ENCODE data around the gene WDR31.
"Not testable (repeated sequence)": the region's sequence is repeated elsewhere in the genome, so short reads cannot be mapped to it uniquely, and the experiment has no call there.

Gene WDR31

DNA sequence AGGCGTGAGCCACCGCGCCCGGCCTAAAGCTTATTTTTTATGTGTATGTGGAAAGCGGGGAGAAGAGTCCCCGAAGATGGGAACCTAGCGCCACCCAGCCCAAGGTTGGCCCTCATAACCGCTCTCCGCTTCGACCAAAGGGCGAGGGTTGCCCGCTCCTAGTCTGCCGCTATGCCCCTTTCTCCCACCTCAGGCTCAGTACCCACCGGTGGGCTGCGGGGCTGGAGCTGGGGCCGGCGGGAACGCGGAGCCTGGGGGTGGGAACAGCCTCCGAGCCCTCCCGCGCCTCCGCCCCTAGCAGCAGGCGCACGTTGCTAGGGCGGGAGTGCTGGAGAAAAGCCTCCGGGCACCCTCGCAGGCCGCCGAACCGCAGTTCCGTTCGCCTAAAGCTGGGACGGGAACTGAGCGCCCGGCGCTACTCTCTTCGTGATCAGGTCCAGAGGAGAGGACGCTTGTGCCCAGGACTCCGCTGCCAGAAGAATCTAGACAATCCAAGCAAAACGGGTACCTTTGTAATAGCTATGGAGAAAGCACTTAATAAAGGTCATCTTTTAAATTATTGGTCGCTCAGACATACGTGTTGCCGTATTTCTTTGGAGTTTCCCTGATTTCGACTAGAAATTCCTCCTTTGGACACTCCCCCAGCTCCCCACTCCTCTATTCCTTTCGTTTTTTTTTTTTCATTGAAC, at the start of gene WDR31:
TSS of gene WDR31 (minus strand) at position 265 of the 689 bp plus-strand sequence. CDS start 8,253 bp downstream, outside the sequence.
- peak; percentile 53 for DNase-seq (ENCODE audit: extremely low read depth, low read depth)
- TF ChIP-seq, protein P1, sequence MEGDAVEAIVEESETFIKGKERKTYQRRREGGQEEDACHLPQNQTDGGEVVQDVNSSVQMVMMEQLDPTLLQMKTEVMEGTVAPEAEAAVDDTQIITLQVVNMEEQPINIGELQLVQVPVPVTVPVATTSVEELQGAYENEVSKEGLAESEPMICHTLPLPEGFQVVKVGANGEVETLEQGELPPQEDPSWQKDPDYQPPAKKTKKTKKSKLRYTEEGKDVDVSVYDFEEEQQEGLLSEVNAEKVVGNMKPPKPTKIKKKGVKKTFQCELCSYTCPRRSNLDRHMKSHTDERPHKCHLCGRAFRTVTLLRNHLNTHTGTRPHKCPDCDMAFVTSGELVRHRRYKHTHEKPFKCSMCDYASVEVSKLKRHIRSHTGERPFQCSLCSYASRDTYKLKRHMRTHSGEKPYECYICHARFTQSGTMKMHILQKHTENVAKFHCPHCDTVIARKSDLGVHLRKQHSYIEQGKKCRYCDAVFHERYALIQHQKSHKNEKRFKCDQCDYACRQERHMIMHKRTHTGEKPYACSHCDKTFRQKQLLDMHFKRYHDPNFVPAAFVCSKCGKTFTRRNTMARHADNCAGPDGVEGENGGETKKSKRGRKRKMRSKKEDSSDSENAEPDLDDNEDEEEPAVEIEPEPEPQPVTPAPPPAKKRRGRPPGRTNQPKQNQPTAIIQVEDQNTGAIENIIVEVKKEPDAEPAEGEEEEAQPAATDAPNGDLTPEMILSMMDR (IDR thresholded peaks at IDR 0.05; ENCODE audit: low read depth, low read length, missing control alignments): no peak
- H3K4me3 ChIP-seq (replicated peaks; ENCODE audit: low read depth, low read length): peak within 1 kb of the TSS; percentile 72

DNA sequence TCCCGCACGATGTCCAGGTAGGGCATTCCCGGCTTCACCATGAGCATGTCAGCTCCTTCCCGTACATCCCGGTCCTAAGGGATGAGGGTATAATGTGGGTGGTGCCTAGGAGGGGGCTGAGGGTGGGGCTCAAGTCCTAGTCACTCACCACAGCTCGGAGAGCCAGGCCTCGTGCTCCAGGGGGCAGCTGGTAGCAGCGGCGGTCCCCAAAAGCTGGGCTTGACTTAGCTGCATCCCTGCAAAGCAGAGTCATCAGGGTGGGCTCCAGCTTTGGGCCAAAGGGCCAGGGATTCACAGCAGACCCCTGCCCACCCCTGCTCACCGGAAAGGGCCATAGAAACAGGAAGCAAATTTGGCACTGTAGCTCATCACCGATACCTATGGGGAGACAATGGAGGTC, 49.4 kb upstream of the WDR31 start:
- TF ChIP-seq, protein P1 (IDR thresholded peaks at IDR 0.05; ENCODE audit: low read depth, low read length, missing control alignments): no peak
- no peak overlapping the region for H3K4me3 ChIP-seq (replicated peaks; ENCODE audit: low read depth, low read length)
- no peak for DNase-seq (ENCODE audit: extremely low read depth, low read depth)

DNA sequence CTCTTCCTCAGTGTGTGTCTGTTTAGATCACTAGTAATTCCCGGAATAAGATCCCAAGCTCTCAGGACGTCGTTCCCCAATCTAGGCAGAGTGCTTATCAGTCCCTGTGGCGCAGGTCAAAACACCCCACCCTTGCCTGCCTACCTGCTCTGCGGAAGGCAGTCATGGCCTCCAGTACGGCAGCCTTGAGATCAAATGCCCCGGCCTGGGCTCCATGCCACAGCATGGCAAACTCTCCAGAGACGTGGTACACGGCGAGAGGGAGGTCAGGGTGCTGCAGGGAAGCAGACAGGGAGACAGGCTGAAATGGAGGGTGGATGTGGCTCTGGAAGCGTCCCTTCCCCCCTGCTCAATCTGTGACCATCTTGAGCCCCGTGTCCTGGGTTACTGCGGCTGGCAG, 48.8 kb upstream of the WDR31 start:
- DNase-seq (ENCODE audit: extremely low read depth, low read depth): no peak
- no peak overlapping the region for H3K4me3 ChIP-seq (replicated peaks; ENCODE audit: low read depth, low read length)
- TF ChIP-seq, protein P1 (IDR thresholded peaks at IDR 0.05; ENCODE audit: low read depth, low read length, missing control alignments): no peak

DNA sequence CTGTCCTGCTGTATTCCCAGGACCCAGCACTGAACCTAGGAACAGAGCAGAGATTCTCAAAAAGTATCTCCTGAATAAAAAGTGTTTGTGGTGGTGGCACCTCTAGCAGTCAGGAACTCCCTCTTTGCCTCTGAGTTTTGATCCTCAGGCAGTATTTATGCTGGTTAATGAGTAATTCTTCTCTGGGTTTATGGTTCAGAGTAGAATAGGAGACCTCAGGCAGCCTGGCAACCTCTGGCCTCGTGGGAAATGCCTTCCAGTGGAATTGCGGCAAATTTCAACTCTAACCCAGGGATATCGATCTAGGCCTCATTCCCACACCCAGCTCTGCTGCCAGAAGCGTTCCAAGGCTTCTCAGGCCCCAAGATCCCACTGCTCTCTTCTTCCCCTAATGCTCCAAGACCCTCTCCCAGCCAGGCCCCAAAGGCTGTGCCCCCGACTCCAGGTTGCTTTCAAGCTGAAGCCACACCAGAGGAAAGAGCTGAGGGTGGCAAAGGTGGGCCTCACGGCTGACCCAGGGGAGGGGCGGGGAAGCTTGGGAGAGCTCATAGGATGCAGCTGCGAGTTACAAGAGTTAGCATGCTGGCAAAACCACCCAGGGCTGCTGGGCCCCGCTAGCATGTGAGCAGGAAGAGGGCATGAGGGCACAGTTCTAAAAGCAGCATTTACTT, 47.6 kb upstream of the WDR31 start:
- H3K4me3 ChIP-seq (replicated peaks; ENCODE audit: low read depth, low read length): no peak overlapping the region
- TF ChIP-seq, protein P1 (IDR thresholded peaks at IDR 0.05; ENCODE audit: low read depth, low read length, missing control alignments): no peak
- no peak for DNase-seq (ENCODE audit: extremely low read depth, low read depth)

DNA sequence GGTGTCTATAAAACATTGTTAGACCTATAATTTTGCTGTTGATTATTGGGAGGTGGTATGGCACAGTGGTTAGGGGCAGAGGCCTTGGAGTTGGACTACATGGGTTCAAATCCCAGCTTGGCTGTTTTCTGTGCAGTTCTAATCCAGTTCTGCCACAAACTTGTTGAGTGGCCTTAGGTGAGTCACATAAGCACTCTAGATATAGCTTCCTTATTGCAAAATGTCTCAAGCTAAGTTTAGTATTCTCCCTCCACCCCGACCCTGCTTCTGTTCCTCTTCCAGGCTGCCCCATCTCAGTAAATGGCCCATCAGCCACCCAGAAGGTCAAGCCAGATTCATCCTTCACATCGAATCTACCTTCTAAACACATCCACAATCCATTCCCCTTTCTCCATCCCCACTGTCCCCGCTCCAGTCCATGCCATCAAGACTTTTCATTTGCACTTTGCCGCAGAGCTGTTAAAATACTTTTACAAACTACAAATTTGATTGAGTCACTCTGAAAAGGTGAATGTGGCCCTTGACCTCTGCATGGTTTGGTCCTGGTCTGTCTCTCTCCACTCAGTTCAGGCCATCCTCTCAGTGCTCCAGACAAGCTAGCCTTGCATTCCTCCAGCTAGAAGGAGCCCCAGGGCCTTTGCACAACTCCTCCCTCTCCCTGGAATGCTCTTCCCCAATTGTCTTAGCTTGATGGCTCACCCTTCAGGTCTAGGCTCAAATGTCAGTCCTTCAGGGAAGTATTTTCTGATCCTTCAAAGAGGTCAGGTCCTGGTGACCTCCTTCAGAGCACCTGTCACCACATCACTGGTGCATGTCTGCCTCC, 46.7 kb upstream of the WDR31 start:
- DNase-seq (ENCODE audit: extremely low read depth, low read depth): no peak
- TF ChIP-seq, protein P1 (IDR thresholded peaks at IDR 0.05; ENCODE audit: low read depth, low read length, missing control alignments): no peak
- H3K4me3 ChIP-seq (replicated peaks; ENCODE audit: low read depth, low read length): no peak overlapping the region

DNA sequence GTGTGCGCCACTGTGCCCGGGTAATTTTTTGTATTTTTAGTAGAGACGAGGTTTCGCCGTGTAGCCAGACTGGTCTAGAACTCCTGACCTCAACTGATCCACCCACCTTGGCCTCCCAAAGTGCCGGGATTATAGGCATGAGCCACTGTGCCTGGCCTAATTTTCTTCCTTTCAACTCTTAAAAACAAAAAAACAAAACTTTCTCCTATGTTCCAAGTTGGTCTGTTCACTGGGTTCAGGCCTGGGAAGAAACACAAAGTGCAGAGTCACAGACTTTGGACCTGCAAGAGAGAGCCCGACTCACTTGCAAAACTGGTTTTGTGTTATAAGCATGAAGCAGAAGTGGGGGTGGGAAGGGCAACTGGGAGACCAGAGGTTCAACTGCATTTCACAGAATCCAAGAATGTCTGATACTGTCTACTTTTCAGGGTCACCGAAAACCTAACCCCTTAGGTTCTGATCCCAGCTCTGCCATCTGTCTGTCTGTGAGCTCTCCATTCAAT, 41.9 kb upstream of the WDR31 start:
- TF ChIP-seq, protein P1 (IDR thresholded peaks at IDR 0.05; ENCODE audit: low read depth, low read length, missing control alignments): no peak
- H3K4me3 ChIP-seq (replicated peaks; ENCODE audit: low read depth, low read length): no peak overlapping the region
- no peak for DNase-seq (ENCODE audit: extremely low read depth, low read depth)

DNA sequence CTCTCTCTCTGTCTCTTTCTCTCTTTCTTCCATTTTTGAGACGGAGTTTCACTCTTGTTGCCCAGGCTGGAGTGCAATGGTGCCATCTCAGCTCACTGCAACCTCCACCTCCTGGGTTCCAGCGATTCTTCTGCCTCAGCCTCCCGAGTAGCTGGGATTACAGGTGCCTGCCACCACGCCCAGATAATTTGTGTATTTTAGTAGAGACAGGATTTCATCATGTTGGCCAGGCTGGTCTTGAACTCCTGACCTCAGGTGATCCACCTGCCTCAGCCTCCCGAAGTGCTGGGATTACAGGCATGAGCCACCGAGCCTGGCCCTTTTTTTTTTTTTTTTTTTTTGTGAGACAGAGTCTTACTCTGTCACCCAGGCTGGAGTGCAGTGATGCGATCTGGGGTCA, 41.4 kb upstream of the WDR31 start:
- not testable (repeated sequence) for H3K4me3 ChIP-seq (replicated peaks; ENCODE audit: low read depth, low read length); DNase-seq (ENCODE audit: extremely low read depth, low read depth)
